H9 (cell line): ENCODE measurements around the gene NCS1. TPM values are rescaled to one million over a fixed set of nuclear protein-coding genes. Genes with fewer than 3 reads are reported as not detected.
A peak's percentile ranks its signal among the peaks of the same experiment; 100 is the strongest.

Experiments
- DNase-seq: peaks from one replicate; pipeline ENCODE4 v3.0.0-alpha.2; 2017
- H2AFZ ChIP-seq: one replicate; pipeline ENCODE4 v1.6.1; 2013; ENCODE audit warnings: mild to moderate bottlenecking, low read length, control low read depth, moderate library complexity
- H2AK5ac ChIP-seq: 2 replicates; pipeline ENCODE4 v1.6.1; 2013; ENCODE audit warnings: low read length, control low read depth, mixed read lengths; ENCODE audit not compliant: insufficient read length
- H2BK120ac ChIP-seq: one replicate; pipeline ENCODE4 v1.6.1; 2013; ENCODE audit warnings: low read depth, mild to moderate bottlenecking, low read length, control low read depth, inconsistent platforms; ENCODE audit not compliant: poor library complexity, severe bottlenecking
- H2BK12ac ChIP-seq: 2 replicates; pipeline ENCODE4 v1.6.1; 2013; ENCODE audit warnings: low read length, control low read depth, mixed read lengths, low read depth; ENCODE audit not compliant: insufficient read length
- H2BK15ac ChIP-seq: 2 replicates; pipeline ENCODE4 v1.6.1; 2013; ENCODE audit warnings: low read depth, low read length, control low read depth
- H2BK20ac ChIP-seq: one replicate; pipeline ENCODE4 v1.6.1; 2013; ENCODE audit warnings: low read depth, mild to moderate bottlenecking, low read length, control low read depth, inconsistent platforms; ENCODE audit not compliant: poor library complexity, severe bottlenecking
- H2BK5ac ChIP-seq: 2 replicates; pipeline ENCODE4 v1.6.1; 2013; ENCODE audit warnings: low read length, control low read depth, mixed read lengths; ENCODE audit not compliant: insufficient read length
- H3K14ac ChIP-seq: 2 replicates; pipeline ENCODE4 v1.6.1; 2013; ENCODE audit warnings: low read length, control low read depth; ENCODE audit not compliant: insufficient read depth
- H3K18ac ChIP-seq: 2 replicates; pipeline ENCODE4 v1.6.1; 2013; ENCODE audit warnings: low read depth, mild to moderate bottlenecking, mixed read lengths, low read length, control low read depth; ENCODE audit not compliant: insufficient read length
- H3K23ac ChIP-seq: 2 replicates; pipeline ENCODE4 v1.6.1; 2013; ENCODE audit warnings: low read length, control low read depth, mixed read lengths, low read depth; ENCODE audit not compliant: insufficient read length
- H3K23me2 ChIP-seq: 2 replicates; pipeline ENCODE4 v1.6.1; 2013; ENCODE audit warnings: low read depth, mild to moderate bottlenecking, mixed read lengths, low read length, control low read depth; ENCODE audit not compliant: insufficient read length, poor library complexity, severe bottlenecking
- H3K27ac ChIP-seq: 2 replicates; pipeline ENCODE4 v1.5.1; 2013; ENCODE audit warnings: low read length, control low read depth, mixed read lengths, low read depth; ENCODE audit not compliant: insufficient read length
- H3K27me3 ChIP-seq: 2 replicates; pipeline ENCODE4 v1.6.1; 2013; ENCODE audit warnings: low read length, control low read depth, inconsistent platforms; ENCODE audit not compliant: insufficient read depth
- H3K4ac ChIP-seq: 2 replicates; pipeline ENCODE4 v1.6.1; 2013; ENCODE audit warnings: low read depth, mild to moderate bottlenecking, control low read depth, inconsistent platforms, low read length, moderate library complexity
- H3K4me1 ChIP-seq: 2 replicates; pipeline ENCODE4 v1.6.1; 2013; ENCODE audit warnings: low read length, control low read depth, inconsistent platforms; ENCODE audit not compliant: insufficient read depth
- H3K4me2 ChIP-seq: 2 replicates; pipeline ENCODE4 v1.6.1; 2013; ENCODE audit warnings: low read length, control low read depth, mixed read lengths; ENCODE audit not compliant: insufficient read length, insufficient read depth
- H3K56ac ChIP-seq: 2 replicates; pipeline ENCODE4 v1.6.1; 2013; ENCODE audit warnings: low read depth, mild to moderate bottlenecking, mixed read lengths, low read length, control low read depth; ENCODE audit not compliant: insufficient read length
- H3K79me1 ChIP-seq: 2 replicates; pipeline ENCODE4 v1.6.1; 2013; ENCODE audit warnings: low read depth, mild to moderate bottlenecking, moderate library complexity, low read length, control low read depth, inconsistent platforms; ENCODE audit not compliant: insufficient read depth, poor library complexity, severe bottlenecking
- H3K79me2 ChIP-seq: 2 replicates; pipeline ENCODE4 v1.6.1; 2013; ENCODE audit warnings: low read length, control low read depth, inconsistent platforms; ENCODE audit not compliant: insufficient read depth
- H3K9ac ChIP-seq: 2 replicates; pipeline ENCODE4 v1.6.1; 2013; ENCODE audit warnings: low read length, control low read depth, mixed read lengths; ENCODE audit not compliant: insufficient read length; ENCODE audit errors: extremely low read depth
- H3K9me3 ChIP-seq: one replicate; pipeline ENCODE4 v1.6.1; 2013; ENCODE audit warnings: low read depth, low read length, inconsistent platforms; ENCODE audit not compliant: control insufficient read depth
- H3T11ph ChIP-seq: one replicate; pipeline ENCODE4 v1.6.1; 2013; ENCODE audit warnings: mild to moderate bottlenecking, low read length, control low read depth, inconsistent platforms
- H4K20me1 ChIP-seq: one replicate; pipeline ENCODE4 v1.6.1; 2013; ENCODE audit not compliant: control insufficient read depth, insufficient read length, insufficient read depth
- H4K5ac ChIP-seq: 2 replicates; pipeline ENCODE4 v1.6.1; 2013; ENCODE audit warnings: low read depth, mild to moderate bottlenecking, mixed read lengths, low read length, control low read depth; ENCODE audit not compliant: insufficient read length
- H4K8ac ChIP-seq: replicated peaks from 2 replicates; pipeline ENCODE4 v1.6.1; 2013; ENCODE audit warnings: low read length, control low read depth, mixed read lengths, low read depth; ENCODE audit not compliant: insufficient read length
- H4K91ac ChIP-seq: 2 replicates; pipeline ENCODE4 v1.6.1; 2013; ENCODE audit warnings: low read depth, mild to moderate bottlenecking, moderate library complexity, mixed read lengths, low read length, control low read depth; ENCODE audit not compliant: insufficient read length
- H3K27ac Mint-ChIP-seq, 3 experiments: 2 replicates in 2 of 3; 3 replicates in 1 of 3; pipeline ENCODE4 v1.8.0; 2020 to 2021; ENCODE audit warnings: mixed read lengths in 3 of 3, mild to moderate bottlenecking in 1 of 3, moderate library complexity in 1 of 3
- H3K27me3 Mint-ChIP-seq: 2 replicates; pipeline ENCODE4 v1.8.0; 2021; ENCODE audit warnings: low read depth, mild to moderate bottlenecking, moderate library complexity, mixed read lengths
- H3K36me3 Mint-ChIP-seq, 3 experiments: 2 replicates in 2 of 3; 3 replicates in 1 of 3; pipeline ENCODE4 v1.8.0; 2020 to 2021; ENCODE audit warnings: low read depth in 3 of 3, mixed read lengths in 3 of 3; ENCODE audit not compliant: insufficient read depth in 1 of 3
- H3K4me1 Mint-ChIP-seq, 2 experiments: 2 replicates each; pipeline ENCODE4 v1.8.0; 2020; ENCODE audit warnings: mixed read lengths in 2 of 2
- H3K4me3 Mint-ChIP-seq, 2 experiments: 2 replicates in 1 of 2; 3 replicates in 1 of 2; pipeline ENCODE4 v1.8.0; 2020 to 2021; ENCODE audit warnings: mild to moderate bottlenecking in 2 of 2, mixed read lengths in 2 of 2, moderate library complexity in 1 of 2
- H3K9me3 Mint-ChIP-seq, 2 experiments: 2 replicates in 1 of 2; 3 replicates in 1 of 2; pipeline ENCODE4 v1.8.0; 2020; ENCODE audit warnings: mild to moderate bottlenecking in 2 of 2, mixed read lengths in 2 of 2, moderate library complexity in 1 of 2
- WGBS: extraction: QIAGEN DNeasy Blood & Tissue Kit; methylation state at CpG from one replicate; pipeline ENCODE4 v1.1.7; 2013; ENCODE audit warnings: missing lambda C conversion rate, low lambda C conversion rate, mixed read lengths; ENCODE audit not compliant: insufficient read length; ENCODE audit errors: extremely low coverage; 5-methylcytosine and 5-hydroxymethylcytosine counted together
- total RNA-seq: library from RNA; stranded (reverse); gene quantifications from 2 replicates; pipeline ENCODE4 v1.2.1, GENCODE V29; 2021
- TF ChIP-seq, protein P1 (sequence below): fragments of 200-600 bp; sonication (generic); conservative IDR thresholded peaks from 3 replicates; pipeline ENCODE4 v1.8.0; 2021; ENCODE audit warnings: antibody characterized with exemption, mild to moderate bottlenecking

NCS1 gene
- total RNA-seq, 1 experiment from 2014 or later, result 38.1 TPM

DNA sequence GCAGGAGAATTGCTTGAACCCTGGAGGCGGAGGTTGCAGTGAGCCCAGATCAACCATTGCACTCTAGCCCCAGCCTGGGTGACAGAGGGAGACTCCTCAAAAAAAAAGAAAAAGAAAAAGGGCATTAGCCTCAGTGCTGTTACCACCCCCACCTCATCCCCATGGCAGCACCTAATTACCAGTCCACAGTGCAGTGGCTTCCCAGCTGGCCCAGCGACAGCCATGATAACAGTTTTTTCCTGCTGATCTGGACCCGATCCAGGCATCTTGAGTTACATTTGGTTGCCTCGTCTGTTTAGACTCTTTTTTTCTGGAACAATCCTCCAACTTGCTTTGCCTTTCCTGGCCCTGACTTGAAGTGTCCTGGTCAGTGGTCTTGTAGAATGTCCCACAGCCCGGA lies 24.4 kb downstream of the NCS1 start:
- peaks cover 28 to 34% of the 10 kb centered on the region in 2 experiments for H3K4me1 Mint-ChIP-seq
- Histone ChIP-seq H4K5ac (no peak overlapping the region), H3K23me2 (no peaks in the 10 kb centered on the region), H3K9ac (no peak overlapping the region), H2BK20ac (no peak overlapping the region), H2AK5ac (no peak overlapping the region), H4K20me1 (no peaks in the 10 kb centered on the region), H2BK120ac (no peak overlapping the region), H3K4me2 (no peak overlapping the region), H3K79me1 (peaks cover 8% of the 10 kb centered on the region), H3K18ac (no peak overlapping the region), H3K27me3 (no peaks in the 10 kb centered on the region), H3K23ac (no peak overlapping the region), H3K56ac (no peak overlapping the region), H3K14ac (no peak overlapping the region), H4K91ac (no peak overlapping the region), H2AFZ (no peak overlapping the region), H3K79me2 (peaks cover 2% of the 10 kb centered on the region; the same call in 1 of the 2 replicates), H4K8ac (no peak overlapping the region), H3K27ac (no peak overlapping the region), H2BK12ac (no peak overlapping the region), H3K9me3 (no peaks in the 10 kb centered on the region), H3K4ac (no peak overlapping the region), H3T11ph (no peak overlapping the region), H3K4me1 (no peaks in the 10 kb centered on the region), H2BK5ac (no peak overlapping the region), H2BK15ac (no peak overlapping the region)
- H3K9me3 Mint-ChIP-seq, result no peaks in the 10 kb centered on the region
- H3K4me3 Mint-ChIP-seq, result no peak overlapping the region
- no peaks in the 10 kb centered on the region; the same call in none of the 2 replicates for H3K27me3 Mint-ChIP-seq
- DNase-seq, result no peak
- whole genome bisulfite sequencing, result no CpG with 5 or more reads among the region's 5 CpGs
- TF ChIP-seq, protein P1, sequence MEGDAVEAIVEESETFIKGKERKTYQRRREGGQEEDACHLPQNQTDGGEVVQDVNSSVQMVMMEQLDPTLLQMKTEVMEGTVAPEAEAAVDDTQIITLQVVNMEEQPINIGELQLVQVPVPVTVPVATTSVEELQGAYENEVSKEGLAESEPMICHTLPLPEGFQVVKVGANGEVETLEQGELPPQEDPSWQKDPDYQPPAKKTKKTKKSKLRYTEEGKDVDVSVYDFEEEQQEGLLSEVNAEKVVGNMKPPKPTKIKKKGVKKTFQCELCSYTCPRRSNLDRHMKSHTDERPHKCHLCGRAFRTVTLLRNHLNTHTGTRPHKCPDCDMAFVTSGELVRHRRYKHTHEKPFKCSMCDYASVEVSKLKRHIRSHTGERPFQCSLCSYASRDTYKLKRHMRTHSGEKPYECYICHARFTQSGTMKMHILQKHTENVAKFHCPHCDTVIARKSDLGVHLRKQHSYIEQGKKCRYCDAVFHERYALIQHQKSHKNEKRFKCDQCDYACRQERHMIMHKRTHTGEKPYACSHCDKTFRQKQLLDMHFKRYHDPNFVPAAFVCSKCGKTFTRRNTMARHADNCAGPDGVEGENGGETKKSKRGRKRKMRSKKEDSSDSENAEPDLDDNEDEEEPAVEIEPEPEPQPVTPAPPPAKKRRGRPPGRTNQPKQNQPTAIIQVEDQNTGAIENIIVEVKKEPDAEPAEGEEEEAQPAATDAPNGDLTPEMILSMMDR, result no peak
- peak overlapping the region in 1 of 3 experiments; percentile 62; a peak in 1 of 7 replicates for H3K27ac Mint-ChIP-seq
- H3K36me3 Mint-ChIP-seq, result no peaks in the 10 kb centered on the region
